ENCODE data around the gene SLX4.

Gene SLX4

GRCh38 chr16:3569851-3570250 is 41.6 kb downstream of the SLX4 start:
- no peak for TF ChIP-seq EZH2phosphoT487 (IDR thresholded peaks at IDR 0.05; ENCODE audit: low read length)
- no peak for TF ChIP-seq EZH2 (optimal IDR thresholded peaks at IDR 0.05; ENCODE audit: low read depth, low read length)
- TF ChIP-seq, protein P1, sequence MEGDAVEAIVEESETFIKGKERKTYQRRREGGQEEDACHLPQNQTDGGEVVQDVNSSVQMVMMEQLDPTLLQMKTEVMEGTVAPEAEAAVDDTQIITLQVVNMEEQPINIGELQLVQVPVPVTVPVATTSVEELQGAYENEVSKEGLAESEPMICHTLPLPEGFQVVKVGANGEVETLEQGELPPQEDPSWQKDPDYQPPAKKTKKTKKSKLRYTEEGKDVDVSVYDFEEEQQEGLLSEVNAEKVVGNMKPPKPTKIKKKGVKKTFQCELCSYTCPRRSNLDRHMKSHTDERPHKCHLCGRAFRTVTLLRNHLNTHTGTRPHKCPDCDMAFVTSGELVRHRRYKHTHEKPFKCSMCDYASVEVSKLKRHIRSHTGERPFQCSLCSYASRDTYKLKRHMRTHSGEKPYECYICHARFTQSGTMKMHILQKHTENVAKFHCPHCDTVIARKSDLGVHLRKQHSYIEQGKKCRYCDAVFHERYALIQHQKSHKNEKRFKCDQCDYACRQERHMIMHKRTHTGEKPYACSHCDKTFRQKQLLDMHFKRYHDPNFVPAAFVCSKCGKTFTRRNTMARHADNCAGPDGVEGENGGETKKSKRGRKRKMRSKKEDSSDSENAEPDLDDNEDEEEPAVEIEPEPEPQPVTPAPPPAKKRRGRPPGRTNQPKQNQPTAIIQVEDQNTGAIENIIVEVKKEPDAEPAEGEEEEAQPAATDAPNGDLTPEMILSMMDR (IDR thresholded peaks at IDR 0.05; ENCODE audit: low read length), result no peak
- H3K9me3 ChIP-seq (replicated peaks; ENCODE audit: insufficient read depth, low read length), result no peaks in the 10 kb centered on the region
- no peak overlapping the region for H3K4me2 ChIP-seq (ENCODE audit: low read depth, low read length)
- H3K27me3 ChIP-seq (replicated peaks; ENCODE audit: insufficient read depth, low read length), result no peaks in the 10 kb centered on the region
- no peak overlapping the region for H3K4me3 ChIP-seq (ENCODE audit: low read length)
- H3K36me3 ChIP-seq (replicated peaks; ENCODE audit: insufficient read depth, low read length), result no peaks in the 10 kb centered on the region
- H2AFZ ChIP-seq (ENCODE audit: low read length), result no peak overlapping the region
- H3K9me2 ChIP-seq (replicated peaks; ENCODE audit: insufficient read depth, low read length), result no peaks in the 10 kb centered on the region
- no peak overlapping the region for H3K27ac ChIP-seq (ENCODE audit: low read length)
- no peaks in the 10 kb centered on the region for H3F3A ChIP-seq (ENCODE audit: insufficient read depth, low read length)
- H3K9ac ChIP-seq (ENCODE audit: low read length), result no peak overlapping the region
- H3K79me2 ChIP-seq (ENCODE audit: low read length), result no peaks in the 10 kb centered on the region
- H3K4me1 ChIP-seq (ENCODE audit: low read length), result no peaks in the 10 kb centered on the region
- no peaks in the 10 kb centered on the region for H4K20me1 ChIP-seq (ENCODE audit: insufficient read depth, low read length)
- no peak for DNase-seq

GRCh38 chr16:3566990-3567389 is 44.4 kb downstream of the SLX4 start:
- no peak for TF ChIP-seq EZH2phosphoT487 (IDR thresholded peaks at IDR 0.05; ENCODE audit: low read length)
- TF ChIP-seq, protein P1 (IDR thresholded peaks at IDR 0.05; ENCODE audit: low read length), result no peak
- no peak for TF ChIP-seq EZH2 (optimal IDR thresholded peaks at IDR 0.05; ENCODE audit: low read depth, low read length)
- Histone ChIP-seq H3F3A (ENCODE audit: insufficient read depth, low read length) (no peaks in the 10 kb centered on the region), H4K20me1 (ENCODE audit: insufficient read depth, low read length) (no peaks in the 10 kb centered on the region), H3K9me2 (replicated peaks; ENCODE audit: insufficient read depth, low read length) (no peaks in the 10 kb centered on the region), H3K27me3 (replicated peaks; ENCODE audit: insufficient read depth, low read length) (no peaks in the 10 kb centered on the region; the same call in 1 of the 2 replicates), H3K79me2 (ENCODE audit: low read length) (no peaks in the 10 kb centered on the region), H3K4me2 (ENCODE audit: low read depth, low read length) (no peak overlapping the region), H2AFZ (ENCODE audit: low read length) (no peak overlapping the region), H3K9ac (ENCODE audit: low read length) (no peak overlapping the region), H3K4me3 (ENCODE audit: low read length) (no peak overlapping the region), H3K9me3 (replicated peaks; ENCODE audit: insufficient read depth, low read length) (no peaks in the 10 kb centered on the region), H3K36me3 (replicated peaks; ENCODE audit: insufficient read depth, low read length) (no peaks in the 10 kb centered on the region), H3K27ac (ENCODE audit: low read length) (no peak overlapping the region), H3K4me1 (ENCODE audit: low read length) (no peaks in the 10 kb centered on the region)
- no peak for DNase-seq

- H3K4me1 ChIP-seq (ENCODE audit: low read length), result no peaks in the 10 kb centered on the region
- no peaks in the 10 kb centered on the region for H4K20me1 ChIP-seq (ENCODE audit: insufficient read depth, low read length)
- no peaks in the 10 kb centered on the region for H3K36me3 ChIP-seq (replicated peaks; ENCODE audit: insufficient read depth, low read length)
- H3K4me2 ChIP-seq (ENCODE audit: low read depth, low read length), result no peak overlapping the region
- no peak overlapping the region for H2AFZ ChIP-seq (ENCODE audit: low read length)
- no peak overlapping the region for H3K27ac ChIP-seq (ENCODE audit: low read length)
- H3K79me2 ChIP-seq (ENCODE audit: low read length), result no peaks in the 10 kb centered on the region
- no peak for DNase-seq
- H3K9me2 ChIP-seq (replicated peaks; ENCODE audit: insufficient read depth, low read length), result no peaks in the 10 kb centered on the region
- H3F3A ChIP-seq (ENCODE audit: insufficient read depth, low read length), result no peaks in the 10 kb centered on the region
- no peak for TF ChIP-seq EZH2phosphoT487 (IDR thresholded peaks at IDR 0.05; ENCODE audit: low read length)
- TF ChIP-seq, protein P1 (IDR thresholded peaks at IDR 0.05; ENCODE audit: low read length), result no peak
- no peak for TF ChIP-seq EZH2 (optimal IDR thresholded peaks at IDR 0.05; ENCODE audit: low read depth, low read length)
- H3K27me3 ChIP-seq (replicated peaks; ENCODE audit: insufficient read depth, low read length), result no peaks in the 10 kb centered on the region; the same call in 1 of the 2 replicates
- H3K9ac ChIP-seq (ENCODE audit: low read length), result no peak overlapping the region
- H3K4me3 ChIP-seq (ENCODE audit: low read length), result no peak overlapping the region
- no peaks in the 10 kb centered on the region for H3K9me3 ChIP-seq (replicated peaks; ENCODE audit: insufficient read depth, low read length)
These were observed 46.6 kb downstream of the SLX4 start for GRCh38 chr16:3564889-3565141.

Measured in MM.1S (cell line).